ENCODE results near the gene ATP2A1. TPM values are rescaled to one million over a fixed set of nuclear protein-coding genes. Genes with fewer than 3 reads are reported as not detected.

ATP2A1 gene
- total and polyA plus RNA-seq, 2 of the 13 experiments (the other 11 are each of a cell fraction or from before 2014, with no cell fraction given) = 3.2 to 12.5 TPM

DNA sequence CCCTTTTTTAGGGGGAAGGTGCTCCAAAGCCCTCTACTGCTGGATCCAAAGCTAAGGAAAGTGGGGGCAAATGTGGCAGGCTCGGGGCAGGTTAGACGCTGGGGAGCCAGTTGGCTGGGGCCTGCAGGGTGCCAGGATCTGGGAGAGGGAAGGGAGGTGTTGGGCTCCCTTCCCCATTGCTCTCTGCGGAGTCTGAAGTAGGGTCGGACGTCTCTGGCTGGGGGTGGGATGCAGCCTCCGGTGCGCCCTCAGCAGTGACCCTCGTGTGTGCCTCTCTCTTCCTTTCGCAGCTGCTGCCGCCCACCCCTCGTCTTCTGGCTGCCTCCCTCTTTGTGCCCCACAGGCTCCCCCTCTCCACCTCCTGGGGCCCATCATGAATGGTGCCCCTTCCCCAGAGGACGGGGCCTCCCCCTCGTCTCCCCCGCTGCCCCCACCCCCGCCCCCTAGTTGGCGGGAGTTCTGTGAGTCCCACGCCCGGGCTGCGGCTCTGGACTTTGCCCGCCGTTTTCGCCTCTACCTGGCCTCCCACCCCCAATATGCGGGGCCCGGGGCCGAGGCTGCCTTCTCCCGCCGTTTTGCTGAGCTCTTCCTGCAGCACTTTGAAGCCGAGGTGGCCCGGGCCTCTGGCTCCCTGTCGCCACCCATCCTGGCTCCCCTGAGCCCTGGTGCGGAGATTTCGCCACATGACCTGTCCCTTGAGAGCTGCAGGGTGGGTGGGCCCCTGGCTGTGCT, 12.4 kb upstream of the ATP2A1 start (continued):
- TF ChIP-seq ZNF382 (CRISPR knock-in tag; IDR thresholded peaks at IDR 0.05; ENCODE audit: borderline replicate concordance) (no peak), SPEN (CRISPR knock-in tag; IDR thresholded peaks at IDR 0.05; ENCODE audit: low read depth) (no peak), AKAP8 (CRISPR knock-in tag; IDR thresholded peaks at IDR 0.05) (peak; percentile 35; the same call in 1 of the 2 replicates), CAMTA2 (CRISPR knock-in tag; IDR thresholded peaks at IDR 0.05; ENCODE audit: borderline replicate concordance) (no peak), ZNF343 (CRISPR knock-in tag; IDR thresholded peaks at IDR 0.05) (no peak), ZNF367 (CRISPR knock-in tag; IDR thresholded peaks at IDR 0.05; ENCODE audit: borderline replicate concordance) (no peak)
- TF ChIP-seq, protein P1, sequence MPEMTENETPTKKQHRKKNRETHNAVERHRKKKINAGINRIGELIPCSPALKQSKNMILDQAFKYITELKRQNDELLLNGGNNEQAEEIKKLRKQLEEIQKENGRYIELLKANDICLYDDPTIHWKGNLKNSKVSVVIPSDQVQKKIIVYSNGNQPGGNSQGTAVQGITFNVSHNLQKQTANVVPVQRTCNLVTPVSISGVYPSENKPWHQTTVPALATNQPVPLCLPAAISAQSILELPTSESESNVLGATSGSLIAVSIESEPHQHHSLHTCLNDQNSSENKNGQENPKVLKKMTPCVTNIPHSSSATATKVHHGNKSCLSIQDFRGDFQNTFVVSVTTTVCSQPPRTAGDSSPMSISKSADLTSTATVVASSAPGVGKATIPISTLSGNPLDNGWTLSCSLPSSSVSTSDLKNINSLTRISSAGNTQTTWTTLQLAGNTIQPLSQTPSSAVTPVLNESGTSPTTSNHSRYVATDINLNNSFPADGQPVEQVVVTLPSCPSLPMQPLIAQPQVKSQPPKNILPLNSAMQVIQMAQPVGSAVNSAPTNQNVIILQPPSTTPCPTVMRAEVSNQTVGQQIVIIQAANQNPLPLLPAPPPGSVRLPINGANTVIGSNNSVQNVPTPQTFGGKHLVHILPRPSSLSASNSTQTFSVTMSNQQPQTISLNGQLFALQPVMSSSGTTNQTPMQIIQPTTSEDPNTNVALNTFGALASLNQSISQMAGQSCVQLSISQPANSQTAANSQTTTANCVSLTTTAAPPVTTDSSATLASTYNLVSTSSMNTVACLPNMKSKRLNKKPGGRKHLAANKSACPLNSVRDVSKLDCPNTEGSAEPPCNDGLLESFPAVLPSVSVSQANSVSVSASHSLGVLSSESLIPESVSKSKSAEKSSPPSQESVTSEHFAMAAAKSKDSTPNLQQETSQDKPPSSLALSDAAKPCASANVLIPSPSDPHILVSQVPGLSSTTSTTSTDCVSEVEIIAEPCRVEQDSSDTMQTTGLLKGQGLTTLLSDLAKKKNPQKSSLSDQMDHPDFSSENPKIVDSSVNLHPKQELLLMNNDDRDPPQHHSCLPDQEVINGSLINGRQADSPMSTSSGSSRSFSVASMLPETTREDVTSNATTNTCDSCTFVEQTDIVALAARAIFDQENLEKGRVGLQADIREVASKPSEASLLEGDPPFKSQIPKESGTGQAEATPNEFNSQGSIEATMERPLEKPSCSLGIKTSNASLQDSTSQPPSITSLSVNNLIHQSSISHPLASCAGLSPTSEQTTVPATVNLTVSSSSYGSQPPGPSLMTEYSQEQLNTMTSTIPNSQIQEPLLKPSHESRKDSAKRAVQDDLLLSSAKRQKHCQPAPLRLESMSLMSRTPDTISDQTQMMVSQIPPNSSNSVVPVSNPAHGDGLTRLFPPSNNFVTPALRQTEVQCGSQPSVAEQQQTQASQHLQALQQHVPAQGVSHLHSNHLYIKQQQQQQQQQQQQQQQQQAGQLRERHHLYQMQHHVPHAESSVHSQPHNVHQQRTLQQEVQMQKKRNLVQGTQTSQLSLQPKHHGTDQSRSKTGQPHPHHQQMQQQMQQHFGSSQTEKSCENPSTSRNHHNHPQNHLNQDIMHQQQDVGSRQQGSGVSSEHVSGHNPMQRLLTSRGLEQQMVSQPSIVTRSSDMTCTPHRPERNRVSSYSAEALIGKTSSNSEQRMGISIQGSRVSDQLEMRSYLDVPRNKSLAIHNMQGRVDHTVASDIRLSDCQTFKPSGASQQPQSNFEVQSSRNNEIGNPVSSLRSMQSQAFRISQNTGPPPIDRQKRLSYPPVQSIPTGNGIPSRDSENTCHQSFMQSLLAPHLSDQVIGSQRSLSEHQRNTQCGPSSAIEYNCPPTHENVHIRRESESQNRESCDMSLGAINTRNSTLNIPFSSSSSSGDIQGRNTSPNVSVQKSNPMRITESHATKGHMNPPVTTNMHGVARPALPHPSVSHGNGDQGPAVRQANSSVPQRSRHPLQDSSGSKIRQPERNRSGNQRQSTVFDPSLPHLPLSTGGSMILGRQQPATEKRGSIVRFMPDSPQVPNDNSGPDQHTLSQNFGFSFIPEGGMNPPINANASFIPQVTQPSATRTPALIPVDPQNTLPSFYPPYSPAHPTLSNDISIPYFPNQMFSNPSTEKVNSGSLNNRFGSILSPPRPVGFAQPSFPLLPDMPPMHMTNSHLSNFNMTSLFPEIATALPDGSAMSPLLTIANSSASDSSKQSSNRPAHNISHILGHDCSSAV (CRISPR knock-in tag; IDR thresholded peaks at IDR 0.05; ENCODE audit: borderline replicate concordance) = no peak
- TF ChIP-seq, protein P2, sequence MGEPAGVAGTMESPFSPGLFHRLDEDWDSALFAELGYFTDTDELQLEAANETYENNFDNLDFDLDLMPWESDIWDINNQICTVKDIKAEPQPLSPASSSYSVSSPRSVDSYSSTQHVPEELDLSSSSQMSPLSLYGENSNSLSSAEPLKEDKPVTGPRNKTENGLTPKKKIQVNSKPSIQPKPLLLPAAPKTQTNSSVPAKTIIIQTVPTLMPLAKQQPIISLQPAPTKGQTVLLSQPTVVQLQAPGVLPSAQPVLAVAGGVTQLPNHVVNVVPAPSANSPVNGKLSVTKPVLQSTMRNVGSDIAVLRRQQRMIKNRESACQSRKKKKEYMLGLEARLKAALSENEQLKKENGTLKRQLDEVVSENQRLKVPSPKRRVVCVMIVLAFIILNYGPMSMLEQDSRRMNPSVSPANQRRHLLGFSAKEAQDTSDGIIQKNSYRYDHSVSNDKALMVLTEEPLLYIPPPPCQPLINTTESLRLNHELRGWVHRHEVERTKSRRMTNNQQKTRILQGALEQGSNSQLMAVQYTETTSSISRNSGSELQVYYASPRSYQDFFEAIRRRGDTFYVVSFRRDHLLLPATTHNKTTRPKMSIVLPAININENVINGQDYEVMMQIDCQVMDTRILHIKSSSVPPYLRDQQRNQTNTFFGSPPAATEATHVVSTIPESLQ (CRISPR knock-in tag; conservative IDR thresholded peaks at IDR 0.05) = no peak
- TF ChIP-seq, protein P3, sequence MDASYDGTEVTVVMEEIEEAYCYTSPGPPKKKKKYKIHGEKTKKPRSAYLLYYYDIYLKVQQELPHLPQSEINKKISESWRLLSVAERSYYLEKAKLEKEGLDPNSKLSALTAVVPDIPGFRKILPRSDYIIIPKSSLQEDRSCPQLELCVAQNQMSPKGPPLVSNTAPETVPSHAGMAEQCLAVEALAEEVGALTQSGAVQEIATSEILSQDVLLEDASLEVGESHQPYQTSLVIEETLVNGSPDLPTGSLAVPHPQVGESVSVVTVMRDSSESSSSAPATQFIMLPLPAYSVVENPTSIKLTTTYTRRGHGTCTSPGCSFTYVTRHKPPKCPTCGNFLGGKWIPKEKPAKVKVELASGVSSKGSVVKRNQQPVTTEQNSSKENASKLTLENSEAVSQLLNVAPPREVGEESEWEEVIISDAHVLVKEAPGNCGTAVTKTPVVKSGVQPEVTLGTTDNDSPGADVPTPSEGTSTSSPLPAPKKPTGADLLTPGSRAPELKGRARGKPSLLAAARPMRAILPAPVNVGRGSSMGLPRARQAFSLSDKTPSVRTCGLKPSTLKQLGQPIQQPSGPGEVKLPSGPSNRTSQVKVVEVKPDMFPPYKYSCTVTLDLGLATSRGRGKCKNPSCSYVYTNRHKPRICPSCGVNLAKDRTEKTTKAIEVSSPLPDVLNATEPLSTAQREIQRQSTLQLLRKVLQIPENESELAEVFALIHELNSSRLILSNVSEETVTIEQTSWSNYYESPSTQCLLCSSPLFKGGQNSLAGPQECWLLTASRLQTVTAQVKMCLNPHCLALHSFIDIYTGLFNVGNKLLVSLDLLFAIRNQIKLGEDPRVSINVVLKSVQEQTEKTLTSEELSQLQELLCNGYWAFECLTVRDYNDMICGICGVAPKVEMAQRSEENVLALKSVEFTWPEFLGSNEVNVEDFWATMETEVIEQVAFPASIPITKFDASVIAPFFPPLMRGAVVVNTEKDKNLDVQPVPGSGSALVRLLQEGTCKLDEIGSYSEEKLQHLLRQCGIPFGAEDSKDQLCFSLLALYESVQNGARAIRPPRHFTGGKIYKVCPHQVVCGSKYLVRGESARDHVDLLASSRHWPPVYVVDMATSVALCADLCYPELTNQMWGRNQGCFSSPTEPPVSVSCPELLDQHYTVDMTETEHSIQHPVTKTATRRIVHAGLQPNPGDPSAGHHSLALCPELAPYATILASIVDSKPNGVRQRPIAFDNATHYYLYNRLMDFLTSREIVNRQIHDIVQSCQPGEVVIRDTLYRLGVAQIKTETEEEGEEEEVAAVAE (CRISPR knock-in tag; IDR thresholded peaks at IDR 0.05; ENCODE audit: borderline replicate concordance) = peak; percentile 41; the same call in 1 of the 2 replicates
- TF ChIP-seq, protein P4, sequence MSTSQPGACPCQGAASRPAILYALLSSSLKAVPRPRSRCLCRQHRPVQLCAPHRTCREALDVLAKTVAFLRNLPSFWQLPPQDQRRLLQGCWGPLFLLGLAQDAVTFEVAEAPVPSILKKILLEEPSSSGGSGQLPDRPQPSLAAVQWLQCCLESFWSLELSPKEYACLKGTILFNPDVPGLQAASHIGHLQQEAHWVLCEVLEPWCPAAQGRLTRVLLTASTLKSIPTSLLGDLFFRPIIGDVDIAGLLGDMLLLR (CRISPR knock-in tag; IDR thresholded peaks at IDR 0.05) = no peak
- TF ChIP-seq, protein P5, sequence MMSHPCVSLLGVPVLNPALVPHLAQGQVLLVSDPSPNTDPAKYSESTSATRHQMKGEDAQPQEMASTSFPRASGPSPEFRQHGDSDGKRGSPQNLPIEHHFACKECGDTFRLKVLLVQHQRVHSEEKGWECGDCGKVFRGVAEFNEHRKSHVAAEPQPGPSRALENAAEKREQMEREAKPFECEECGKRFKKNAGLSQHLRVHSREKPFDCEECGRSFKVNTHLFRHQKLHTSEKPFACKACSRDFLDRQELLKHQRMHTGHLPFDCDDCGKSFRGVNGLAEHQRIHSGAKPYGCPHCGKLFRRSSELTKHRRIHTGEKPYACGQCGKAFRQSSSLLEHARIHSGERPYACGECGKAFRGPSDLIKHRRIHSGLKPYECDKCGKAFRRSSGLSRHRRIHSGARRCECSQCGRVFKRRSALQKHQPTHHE (CRISPR knock-in tag; IDR thresholded peaks at IDR 0.05; ENCODE audit: borderline replicate concordance) = no peak

Measured in HepG2 (cell line).